ENCODE results near the gene OR2A42.
"Not testable (repeated sequence)": the region's sequence is repeated elsewhere in the genome, so short reads cannot be mapped to it uniquely, and the experiment has no call there.

- not testable (repeated sequence) for TF ChIP-seq CTCF (IDR thresholded peaks at IDR 0.05; ENCODE audit: low read length); EZH2 (IDR thresholded peaks at IDR 0.05; ENCODE audit: borderline replicate concordance, low read length)
Observed at GRCh38 chr7:144183166-144183565, 56.2 kb downstream of the OR2A42 start, which contains the start of gene CTAGE4.
